PC-3 (cell line): ENCODE results near the gene MAPK4.

Source experiments
- CTCF ChIP-seq: fragments of 300-600 bp; sonication (generic); conservative IDR thresholded peaks from 2 replicates; pipeline ENCODE4 v1.5.1; 2017; ENCODE audit warnings: antibody characterized with exemption, low read depth, mild to moderate bottlenecking, low read length
- EZH2 ChIP-seq: fragments of 300-600 bp; sonication (generic); IDR thresholded peaks from one replicate; pipeline ENCODE4 v1.6.1; 2017; ENCODE audit warnings: antibody characterized with exemption, mild to moderate bottlenecking, low read length; ENCODE audit not compliant: unreplicated experiment
- EZH2phosphoT487 ChIP-seq: fragments of 300-600 bp; sonication (generic); IDR thresholded peaks from 2 replicates; pipeline ENCODE4 v1.6.1; 2018; ENCODE audit warnings: mild to moderate bottlenecking, antibody characterized with exemption, low read length, borderline replicate concordance

- TF ChIP-seq CTCF, result no peak
- no peak for TF ChIP-seq EZH2
- TF ChIP-seq EZH2phosphoT487, result no peak
Observed at GRCh38 chr18:50647792-50648191, 87.9 kb downstream of the MAPK4 start.
